Nephron (organoid): ENCODE results near the gene KLF18.

Experiments
- H3K27ac Mint-ChIP-seq, 3 experiments: 2 replicates each; pipeline ENCODE4 v1.8.0; 2020; ENCODE audit warnings: mixed read lengths in 3 of 3, mild to moderate bottlenecking in 2 of 3, moderate library complexity in 1 of 3
- H3K27me3 Mint-ChIP-seq: 2 replicates; pipeline ENCODE4 v1.8.0; 2021; ENCODE audit warnings: low read depth, mild to moderate bottlenecking, moderate library complexity, mixed read lengths
- H3K36me3 Mint-ChIP-seq: 2 replicates; pipeline ENCODE4 v1.8.0; 2020; ENCODE audit warnings: low read depth, mixed read lengths
- H3K4me1 Mint-ChIP-seq: 2 replicates; pipeline ENCODE4 v1.8.0; 2020; ENCODE audit warnings: mixed read lengths
- H3K4me3 Mint-ChIP-seq, 3 experiments: 2 replicates each; pipeline ENCODE4 v1.8.0; 2020; ENCODE audit warnings: mild to moderate bottlenecking in 3 of 3, mixed read lengths in 3 of 3, moderate library complexity in 2 of 3
- H3K9me3 Mint-ChIP-seq: 2 replicates; pipeline ENCODE4 v1.8.0; 2020; ENCODE audit warnings: mixed read lengths
- TF ChIP-seq, protein P1 (sequence below), 3 experiments: fragments of 200-600 bp; sonication (generic); IDR thresholded peaks; one replicate each; pipeline ENCODE4 v1.5.0; 2021; ENCODE audit warnings: antibody characterized with exemption in 3 of 3; ENCODE audit not compliant: unreplicated experiment in 3 of 3

KLF18 gene

DNA sequence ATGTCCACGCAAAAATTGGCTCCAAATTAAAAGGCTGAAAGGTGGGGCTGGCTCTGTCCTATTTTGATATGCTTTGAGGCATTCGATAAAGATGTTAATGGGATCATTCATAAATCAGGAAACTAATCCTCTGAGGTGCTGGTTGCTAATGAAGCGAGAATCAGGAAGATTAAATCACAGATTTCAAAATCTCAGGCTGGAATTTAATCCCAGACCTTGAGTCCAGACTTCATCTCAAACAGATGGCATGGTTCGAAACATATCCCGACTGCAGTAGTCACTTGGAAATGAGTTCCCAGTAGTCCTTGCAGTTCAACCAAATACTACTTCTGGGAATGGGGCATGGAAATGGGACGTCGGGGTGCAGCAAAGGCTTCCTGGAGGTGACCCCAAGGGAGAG lies 27.3 kb downstream of the KLF18 start:
- peaks cover 22% of the 10 kb centered on the region for H3K27me3 Mint-ChIP-seq
- H3K4me1 Mint-ChIP-seq = no peaks in the 10 kb centered on the region

DNA sequence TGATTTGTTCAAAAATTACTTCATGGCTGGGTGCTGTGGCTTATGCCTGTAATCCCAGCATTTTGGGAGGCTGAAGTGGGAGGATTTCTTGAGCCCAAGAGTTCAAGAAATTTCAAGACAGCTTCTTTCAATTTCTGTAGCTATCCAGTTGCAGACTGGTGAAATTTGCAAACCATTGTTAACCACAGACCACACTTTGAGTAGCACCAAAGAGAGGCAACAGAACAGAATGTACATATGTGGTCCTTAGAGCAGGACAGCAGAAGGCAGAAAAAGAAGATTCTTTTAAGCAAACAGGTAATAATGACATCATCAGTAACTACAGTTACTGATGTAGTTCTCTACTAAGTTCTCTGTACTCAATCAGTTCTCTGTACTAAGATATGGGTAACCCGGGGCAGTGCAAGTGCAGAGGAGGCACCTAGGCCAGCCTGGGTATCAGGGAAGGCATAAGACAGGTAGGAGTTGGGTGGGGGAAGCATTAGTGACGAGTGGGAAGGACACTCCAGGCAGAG lies 28.3 kb downstream of the KLF18 start:
- H3K9me3 Mint-ChIP-seq = no peaks in the 10 kb centered on the region
- no peak overlapping the region for H3K4me3 Mint-ChIP-seq
- TF ChIP-seq, protein P1, sequence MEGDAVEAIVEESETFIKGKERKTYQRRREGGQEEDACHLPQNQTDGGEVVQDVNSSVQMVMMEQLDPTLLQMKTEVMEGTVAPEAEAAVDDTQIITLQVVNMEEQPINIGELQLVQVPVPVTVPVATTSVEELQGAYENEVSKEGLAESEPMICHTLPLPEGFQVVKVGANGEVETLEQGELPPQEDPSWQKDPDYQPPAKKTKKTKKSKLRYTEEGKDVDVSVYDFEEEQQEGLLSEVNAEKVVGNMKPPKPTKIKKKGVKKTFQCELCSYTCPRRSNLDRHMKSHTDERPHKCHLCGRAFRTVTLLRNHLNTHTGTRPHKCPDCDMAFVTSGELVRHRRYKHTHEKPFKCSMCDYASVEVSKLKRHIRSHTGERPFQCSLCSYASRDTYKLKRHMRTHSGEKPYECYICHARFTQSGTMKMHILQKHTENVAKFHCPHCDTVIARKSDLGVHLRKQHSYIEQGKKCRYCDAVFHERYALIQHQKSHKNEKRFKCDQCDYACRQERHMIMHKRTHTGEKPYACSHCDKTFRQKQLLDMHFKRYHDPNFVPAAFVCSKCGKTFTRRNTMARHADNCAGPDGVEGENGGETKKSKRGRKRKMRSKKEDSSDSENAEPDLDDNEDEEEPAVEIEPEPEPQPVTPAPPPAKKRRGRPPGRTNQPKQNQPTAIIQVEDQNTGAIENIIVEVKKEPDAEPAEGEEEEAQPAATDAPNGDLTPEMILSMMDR (IDR thresholded peaks at IDR 0.05; ENCODE audit: unreplicated experiment in 3 of 3) = no peak
- H3K27me3 Mint-ChIP-seq = peaks cover 29% of the 10 kb centered on the region
- no peaks in the 10 kb centered on the region for H3K4me1 Mint-ChIP-seq
- H3K27ac Mint-ChIP-seq = no peak overlapping the region
- no peaks in the 10 kb centered on the region for H3K36me3 Mint-ChIP-seq

More for the DNA sequence above, 27.3 kb downstream of the KLF18 start:
- H3K4me3 Mint-ChIP-seq = no peak overlapping the region
- TF ChIP-seq, protein P1 (IDR thresholded peaks at IDR 0.05; ENCODE audit: unreplicated experiment in 3 of 3) = no peak
- H3K9me3 Mint-ChIP-seq = no peaks in the 10 kb centered on the region
- no peaks in the 10 kb centered on the region for H3K36me3 Mint-ChIP-seq
- H3K27ac Mint-ChIP-seq = no peak overlapping the region

DNA sequence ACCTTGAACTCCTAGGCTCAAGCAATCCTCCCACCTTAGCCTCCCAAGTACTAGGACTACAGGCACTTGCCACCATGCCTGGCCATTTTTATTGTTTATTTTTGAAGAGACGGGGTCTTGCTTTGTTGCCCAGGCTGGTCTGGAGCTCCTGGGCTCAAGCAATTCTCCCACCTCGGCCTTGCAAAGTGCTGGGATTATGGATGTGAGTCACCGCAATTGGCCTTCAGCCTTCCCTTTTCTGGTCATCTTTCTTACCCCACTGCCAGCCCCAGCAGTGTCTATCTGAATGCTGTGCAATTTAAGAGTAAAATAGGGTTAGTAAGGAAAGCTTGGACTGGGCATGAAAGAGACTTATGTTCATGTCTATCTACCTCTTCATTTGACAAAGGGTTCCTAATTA lies 28.9 kb downstream of the KLF18 start:
- no peak overlapping the region for H3K27ac Mint-ChIP-seq
- no peaks in the 10 kb centered on the region for H3K36me3 Mint-ChIP-seq
- TF ChIP-seq, protein P1 (IDR thresholded peaks at IDR 0.05; ENCODE audit: unreplicated experiment in 3 of 3) = no peak
- no peaks in the 10 kb centered on the region for H3K4me1 Mint-ChIP-seq
- no peak overlapping the region for H3K4me3 Mint-ChIP-seq
- no peaks in the 10 kb centered on the region for H3K9me3 Mint-ChIP-seq
- H3K27me3 Mint-ChIP-seq = peaks cover 27% of the 10 kb centered on the region

DNA sequence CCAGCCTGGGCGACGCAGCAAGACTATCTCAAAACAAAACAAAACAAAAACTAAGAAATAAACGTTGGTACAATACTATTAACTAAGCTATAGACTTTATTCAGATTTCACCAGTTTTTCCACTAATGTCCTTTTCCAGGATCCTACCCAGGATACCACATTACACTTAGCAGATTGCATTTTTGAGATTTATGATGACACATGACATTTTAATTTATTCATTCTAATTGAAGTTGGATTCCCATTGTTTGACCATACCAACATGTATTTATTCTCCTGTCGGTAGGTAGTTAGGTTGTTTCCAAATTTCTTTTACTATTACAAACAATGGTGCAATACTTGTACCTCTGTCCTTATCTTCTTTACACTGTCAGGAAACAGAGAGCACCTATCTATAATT lies 29.6 kb downstream of the KLF18 start:
- Mint-ChIP-seq H3K27ac (no peak overlapping the region), H3K36me3 (no peaks in the 10 kb centered on the region), H3K4me3 (no peak overlapping the region), H3K27me3 (peaks cover 29% of the 10 kb centered on the region), H3K9me3 (no peaks in the 10 kb centered on the region), H3K4me1 (no peaks in the 10 kb centered on the region)
- TF ChIP-seq, protein P1 (IDR thresholded peaks at IDR 0.05; ENCODE audit: unreplicated experiment in 3 of 3) = no peak

DNA sequence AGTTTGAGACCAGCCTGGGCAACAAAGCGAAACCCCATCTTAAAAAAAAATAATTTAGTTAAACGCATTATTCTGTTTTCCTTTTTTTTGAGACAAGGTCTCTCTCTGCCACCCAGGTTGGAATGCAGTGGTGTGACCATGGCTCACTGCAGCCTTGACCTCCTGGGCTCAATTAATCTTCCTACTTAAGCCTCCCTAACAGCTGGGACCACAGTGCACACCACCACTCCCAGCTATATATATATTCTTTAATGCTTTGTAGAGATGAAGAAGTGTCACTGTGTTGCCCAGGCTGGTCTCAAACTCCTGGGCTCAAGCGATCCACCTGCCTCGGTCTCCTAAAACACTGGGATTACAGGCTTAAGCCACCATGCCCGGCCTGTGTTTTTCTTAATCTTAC lies 30.5 kb downstream of the KLF18 start:
- Mint-ChIP-seq H3K9me3 (no peaks in the 10 kb centered on the region), H3K27me3 (peaks cover 38% of the 10 kb centered on the region), H3K27ac (no peak overlapping the region), H3K36me3 (no peaks in the 10 kb centered on the region), H3K4me1 (no peaks in the 10 kb centered on the region), H3K4me3 (no peak overlapping the region)
- TF ChIP-seq, protein P1 (IDR thresholded peaks at IDR 0.05; ENCODE audit: unreplicated experiment in 3 of 3) = no peak

DNA sequence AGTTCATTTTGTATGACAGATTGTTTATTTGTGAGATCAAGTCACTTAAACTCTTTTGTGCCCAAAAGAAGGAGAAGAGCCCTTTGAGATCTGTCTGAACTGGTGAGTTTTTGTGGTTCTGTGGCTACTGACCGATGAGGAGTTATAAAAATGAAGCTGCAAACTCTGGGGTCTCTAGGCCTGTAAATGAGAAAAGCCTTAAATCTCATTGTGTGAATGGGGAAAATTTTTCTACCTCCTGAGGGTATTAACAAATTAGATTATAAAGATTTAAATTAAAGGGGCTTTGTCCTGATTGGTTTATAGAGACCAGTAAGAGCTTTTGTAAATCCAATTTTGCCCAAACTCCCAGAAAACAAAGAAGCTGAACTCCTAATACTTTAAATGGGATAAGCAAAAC lies 32.5 kb downstream of the KLF18 start:
- H3K4me1 Mint-ChIP-seq = no peaks in the 10 kb centered on the region
- H3K27ac Mint-ChIP-seq = no peak overlapping the region
- no peaks in the 10 kb centered on the region for H3K36me3 Mint-ChIP-seq
- H3K27me3 Mint-ChIP-seq = peaks cover 49% of the 10 kb centered on the region
- H3K9me3 Mint-ChIP-seq = no peaks in the 10 kb centered on the region
- H3K4me3 Mint-ChIP-seq = no peak overlapping the region
- TF ChIP-seq, protein P1 (IDR thresholded peaks at IDR 0.05; ENCODE audit: unreplicated experiment in 3 of 3) = no peak
